H1 (cell line): ENCODE results near the gene KCTD15. TPM values are rescaled to one million over a fixed set of nuclear protein-coding genes. Genes with fewer than 3 reads are reported as not detected.

Source experiments
- CTCF ChIA-PET: fragments of 300-600 bp; sonication (Branson Sonifier 250); formaldehyde crosslinking; loops from one replicate; lab custom pipeline; 2021; ENCODE audit not compliant: partially characterized antibody; lab: Charles Lee
- POLR2A ChIA-PET: fragments of 300-600 bp; sonication (Branson Sonifier 250); formaldehyde crosslinking; loops from one replicate; lab custom pipeline; 2021; ENCODE audit warnings: inconsistent platforms; ENCODE audit not compliant: partially characterized antibody; lab: Charles Lee
- DNase-seq, 2 experiments: peaks; one replicate each; pipeline versions ENCODE4 v3.0.0 to v3.0.0-alpha.2; 2010 to 2022; ENCODE audit warnings: low spot score in 2 of 2, low read depth in 1 of 2, mixed read lengths in 1 of 2
- FAIRE-seq: peaks from 2 replicates; lab custom pipeline; 2011; peaks lifted over from hg19 to GRCh38; lab: Jason Lieb, UNC
- H2AFZ ChIP-seq: 2 replicates; pipeline ENCODE4 v1.8.1; 2012; ENCODE audit warnings: low read length, inconsistent platforms
- H2AK5ac ChIP-seq: 2 replicates; pipeline ENCODE4 v1.6.1; 2013; ENCODE audit warnings: low read depth, low read length
- H2BK120ac ChIP-seq: replicated peaks from 2 replicates; pipeline ENCODE3; 2013; ENCODE audit warnings: low read depth, low read length, inconsistent platforms
- H2BK12ac ChIP-seq: 2 replicates; pipeline ENCODE4 v1.6.1; 2013; ENCODE audit warnings: low read depth, low read length
- H2BK15ac ChIP-seq: 2 replicates; pipeline ENCODE4 v1.6.1; 2013; ENCODE audit warnings: low read length
- H2BK20ac ChIP-seq: 2 replicates; pipeline ENCODE4 v1.6.1; 2013; ENCODE audit warnings: low read length
- H2BK5ac ChIP-seq: 2 replicates; pipeline ENCODE4 v1.6.1; 2013; ENCODE audit warnings: low read depth, low read length
- H3K14ac ChIP-seq: 2 replicates; pipeline ENCODE4 v1.6.1; 2013; ENCODE audit warnings: inconsistent platforms; ENCODE audit not compliant: insufficient read length
- H3K18ac ChIP-seq: 2 replicates; pipeline ENCODE4 v1.6.1; 2013; ENCODE audit warnings: low read length; ENCODE audit errors: extremely low read depth
- H3K23ac ChIP-seq: 2 replicates; pipeline ENCODE4 v1.6.1; 2013; ENCODE audit warnings: inconsistent platforms; ENCODE audit not compliant: insufficient read length
- H3K23me2 ChIP-seq: 2 replicates; pipeline ENCODE4 v1.6.1; 2013; ENCODE audit warnings: low read depth, low read length
- H3K27ac ChIP-seq: 2 replicates; pipeline ENCODE4 v1.6.1; 2011; ENCODE audit warnings: low read depth, low read length, inconsistent platforms
- H3K27me3 ChIP-seq, 4 experiments: replicated peaks in 1 of 4; 1 replicate in 1 of 4; 2 replicates in 3 of 4; pipeline versions ENCODE4 v1.6.1 to v1.8.1; 2011 to 2013; ENCODE audit warnings: low read length in 3 of 4, mild to moderate bottlenecking in 3 of 4, inconsistent platforms in 2 of 4, mixed read lengths in 2 of 4, moderate library complexity in 1 of 4; ENCODE audit not compliant: control insufficient read depth in 3 of 4, insufficient read depth in 3 of 4; ENCODE audit errors: extremely low read depth in 1 of 4
- H3K36me3 ChIP-seq, 4 experiments: 2 replicates each; pipeline versions ENCODE4 v1.6.1 to v1.8.1; 2011 to 2013; ENCODE audit warnings: mild to moderate bottlenecking in 4 of 4, low read length in 3 of 4, moderate library complexity in 2 of 4, control low read depth in 1 of 4, inconsistent platforms in 1 of 4; ENCODE audit not compliant: insufficient read depth in 4 of 4, control insufficient read depth in 2 of 4
- H3K4ac ChIP-seq: replicated peaks from 2 replicates; pipeline ENCODE3; 2013; ENCODE audit warnings: low read length, low read depth, mixed read lengths, inconsistent platforms; ENCODE audit not compliant: insufficient read length
- H3K4me1 ChIP-seq, 4 experiments: replicated peaks in 1 of 4; 1 replicate in 1 of 4; 2 replicates in 3 of 4; pipeline versions ENCODE4 v1.6.1 to v1.8.1; 2011 to 2013; ENCODE audit warnings: low read length in 3 of 4, inconsistent platforms in 2 of 4, mixed read lengths in 1 of 4; ENCODE audit not compliant: insufficient read depth in 4 of 4, control insufficient read depth in 3 of 4
- H3K4me2 ChIP-seq, 2 experiments: 2 replicates each; pipeline versions ENCODE4 v1.6.1 to v1.8.1; 2011 to 2013; ENCODE audit warnings: low read depth in 2 of 2, low read length in 2 of 2, control low read depth in 1 of 2, inconsistent platforms in 1 of 2, mild to moderate bottlenecking in 1 of 2; ENCODE audit not compliant: insufficient read depth in 1 of 2
- H3K4me3 ChIP-seq, 4 experiments: fragments of 200-600, 300-600 bp in 1 of 4; sonication (generic), shearing (Covaris generic), sonication (Bioruptor Twin) in 1 of 4; 2 replicates each; pipeline versions ENCODE4 v1.5.1 to v1.8.1; 2011 to 2016; ENCODE audit warnings: low read length in 4 of 4, low read depth in 3 of 4, control low read depth in 2 of 4, inconsistent platforms in 2 of 4, mild to moderate bottlenecking in 2 of 4, mixed read lengths in 1 of 4, moderate library complexity in 1 of 4; ENCODE audit not compliant: insufficient read depth in 2 of 4; ENCODE audit errors: extremely low read depth in 1 of 4
- H3K56ac ChIP-seq: replicated peaks from 2 replicates; pipeline ENCODE3; 2013; ENCODE audit warnings: low read depth, mild to moderate bottlenecking, mixed read lengths, low read length, inconsistent platforms; ENCODE audit not compliant: insufficient read length
- H3K79me1 ChIP-seq: 2 replicates; pipeline ENCODE4 v1.6.1; 2013; ENCODE audit warnings: low read depth, low read length, control low read depth
- H3K79me2 ChIP-seq, 2 experiments: 2 replicates each; pipeline versions ENCODE4 v1.6.1 to v1.8.1; 2012 to 2013; ENCODE audit warnings: low read length in 2 of 2, mild to moderate bottlenecking in 2 of 2, inconsistent platforms in 1 of 2; ENCODE audit not compliant: insufficient read depth in 2 of 2, control insufficient read depth in 1 of 2
- H3K9ac ChIP-seq, 4 experiments: replicated peaks in 1 of 4; 1 replicate in 1 of 4; 2 replicates in 3 of 4; pipeline versions ENCODE4 v1.6.1 to v1.8.1; 2011 to 2013; ENCODE audit warnings: low read depth in 3 of 4, low read length in 3 of 4, control low read depth in 2 of 4, mild to moderate bottlenecking in 2 of 4, moderate library complexity in 2 of 4, inconsistent platforms in 1 of 4; ENCODE audit errors: extremely low read depth in 1 of 4
- H3K9me3 ChIP-seq, 2 experiments: 2 replicates each; pipeline versions ENCODE4 v1.6.1 to v1.8.1; 2012 to 2013; ENCODE audit warnings: mild to moderate bottlenecking in 2 of 2, moderate library complexity in 2 of 2, control low read depth in 1 of 2, inconsistent platforms in 1 of 2, low read depth in 1 of 2, low read length in 1 of 2, mixed read lengths in 1 of 2; ENCODE audit not compliant: insufficient read depth in 2 of 2
- H4K20me1 ChIP-seq, 2 experiments: replicated peaks in 1 of 2; 2 replicates each; pipeline versions ENCODE3 to v1.8.1; 2011 to 2013; ENCODE audit warnings: inconsistent platforms in 2 of 2, low read length in 2 of 2, mild to moderate bottlenecking in 1 of 2; ENCODE audit not compliant: insufficient read depth in 2 of 2, control insufficient read depth in 1 of 2
- H4K5ac ChIP-seq: 2 replicates; pipeline ENCODE4 v1.6.1; 2013; ENCODE audit warnings: low read length, low read depth, mixed read lengths, inconsistent platforms; ENCODE audit not compliant: insufficient read length
- H4K8ac ChIP-seq: 2 replicates; pipeline ENCODE4 v1.8.0; 2013; ENCODE audit warnings: mild to moderate bottlenecking, moderate library complexity, low read length, inconsistent platforms; ENCODE audit not compliant: insufficient read depth; ENCODE audit errors: extremely low read depth
- H4K91ac ChIP-seq: replicated peaks from 2 replicates; pipeline ENCODE3; 2013; ENCODE audit warnings: low read length, mixed read lengths, inconsistent platforms; ENCODE audit not compliant: insufficient read length
- KDM5A ChIP-seq: fragments of 200-600 bp; IDR thresholded peaks from 2 replicates; pipeline ENCODE4 v1.7.1; 2012; ENCODE audit warnings: mild to moderate bottlenecking, low read length, inconsistent platforms, mixed read lengths
- POLR2AphosphoS5 ChIP-seq: IDR thresholded peaks from 2 replicates; pipeline ENCODE4 v1.6.1; 2011; ENCODE audit warnings: low read depth, low read length
- RAD21 ChIP-seq, 2 experiments: IDR thresholded peaks in 1 of 2; conservative IDR thresholded peaks in 1 of 2; 2 replicates each; pipeline ENCODE4 v1.6.1; 2011; ENCODE audit warnings: low read depth in 2 of 2, low read length in 2 of 2, improper control_type of control experiment in 1 of 2, inconsistent platforms in 1 of 2, mild to moderate bottlenecking in 1 of 2, moderate library complexity in 1 of 2
- RFX5 ChIP-seq: IDR thresholded peaks from 2 replicates; pipeline ENCODE4 v1.6.1; 2011; ENCODE audit warnings: low read depth, low read length, improper control_type of control experiment, borderline replicate concordance
- WGBS, 2 experiments: shearing (Covaris generic) in 1 of 2; methylation state at CpG; one replicate each; pipeline versions ENCODE4 v1.1.6 to v1.1.7; 2013 to 2015; ENCODE audit warnings: low lambda C conversion rate in 2 of 2, mixed read lengths in 2 of 2, inconsistent platforms in 1 of 2, low coverage in 1 of 2, missing lambda C conversion rate in 1 of 2; ENCODE audit not compliant: insufficient replicate concordance in 2 of 2, insufficient coverage in 1 of 2, insufficient read length in 1 of 2; ENCODE audit errors: extremely low coverage in 1 of 2, missing lambda C conversion rate in 1 of 2; 5-methylcytosine and 5-hydroxymethylcytosine counted together
- polyA plus RNA-seq, 7 experiments: library from polyadenylated mRNA; depleted of rRNA in 3 of 7; stranded (reverse) in 5 of 7; unstranded in 2 of 7; fragments of >200 nt in 5 of 7; fragments of 200-250 nt in 2 of 7; gene quantifications; 1 replicate in 5 of 7; 2 replicates in 1 of 7; 4 replicates in 1 of 7; pipeline versions ENCODE4 v1.2.1 to v1.2.3, GENCODE V29; 2011 to 2013; ENCODE audit warnings: missing spikeins in 2 of 7, mixed read lengths in 2 of 7
- total RNA-seq: library from RNA; stranded (reverse); fragmentation: NEBNext Ultra II Directional; extraction: Animal tissue kit (Norgen Biotek cat#: 25700); gene quantifications from 2 replicates; pipeline ENCODE4 v1.2.1, GENCODE V29; 2021

The KCTD15 gene
- total and polyA plus RNA-seq, 2 of the 8 experiments (the other 6 are each of a cell fraction or from before 2014, with no cell fraction given): 25.1 to 27.0 TPM

DNA sequence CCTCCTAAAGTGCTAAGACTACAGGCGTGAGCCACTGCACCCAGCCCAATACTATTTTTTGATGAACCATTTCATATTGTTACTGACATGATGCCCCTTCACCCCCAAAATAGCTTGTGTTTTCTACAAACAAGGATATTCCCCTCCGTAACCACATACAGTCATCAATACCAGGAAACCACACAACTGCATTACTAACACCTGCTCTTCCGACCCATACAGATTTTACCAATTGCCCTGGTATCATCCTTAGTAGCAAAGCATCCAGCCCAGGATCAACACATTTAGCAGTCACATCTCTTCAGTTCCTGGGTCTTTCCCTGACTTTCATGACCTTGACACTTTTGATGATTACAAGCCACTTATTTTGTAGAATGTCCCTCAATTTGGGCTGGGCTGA is 33.6 kb downstream of the KCTD15 start:
- CTCF ChIA-PET: interaction anchor here (1.5 to 2.9 kb wide), 2 partner anchors 52 to 266 kb away, joined by 3 to 10 read pairs; no protein-coding TSS in a partner anchor

More for the DNA sequence above, 33.6 kb downstream of the KCTD15 start:
- Histone ChIP-seq H4K20me1 (no peaks in the 10 kb centered on the region), H4K8ac (no peak overlapping the region), H3K9ac (no peak overlapping the region), H3K23me2 (no peaks in the 10 kb centered on the region), H3K23ac (no peak overlapping the region), H3K14ac (no peak overlapping the region), H3K4me1 (no peaks in the 10 kb centered on the region), H3K79me1 (no peaks in the 10 kb centered on the region), H4K91ac (no peak overlapping the region), H2BK20ac (no peak overlapping the region), H3K79me2 (no peaks in the 10 kb centered on the region), H4K5ac (no peak overlapping the region), H3K36me3 (no peaks in the 10 kb centered on the region), H3K4ac (no peak overlapping the region), H2BK120ac (no peak overlapping the region), H3K56ac (no peak overlapping the region), H2AFZ (no peak overlapping the region), H3K4me2 (no peak overlapping the region), H2BK12ac (no peak overlapping the region), H3K9me3 (no peaks in the 10 kb centered on the region), H2BK15ac (no peak overlapping the region), H2AK5ac (no peak overlapping the region), H3K27me3 (no peaks in the 10 kb centered on the region), H2BK5ac (no peak overlapping the region), H3K18ac (no peak overlapping the region), H3K4me3 (no peak overlapping the region), H3K27ac (no peak overlapping the region)
- POLR2A ChIA-PET: no interaction called here
- WGBS, 2 experiments: 94% methylated on average over 3 of the region's 3 CpGs; no CpG with 5 or more reads in 1 of the 2 experiments
- TF ChIP-seq RFX5 (no peak), POLR2AphosphoS5 (no peak), KDM5A (no peak), RAD21 (IDR thresholded peaks at IDR 0.05 in 1 of 2, conservative IDR thresholded peaks at IDR 0.05 in 1 of 2; ENCODE audit: low read depth in 2 of 2, low read length in 2 of 2) (no peak)
- DNase-seq (no peak), FAIRE-seq (no peak)
